HG02885 (cell line): Measurements from ENCODE around the gene HSPA14.
"Not testable (repeated sequence)": the region's sequence is repeated elsewhere in the genome, so short reads cannot be mapped to it uniquely, and the experiment has no call there.

ENCODE experiments used
- ATAC-seq: cut with Tn5 transposase; IDR thresholded peaks from one replicate; pipeline ENCODE4 v1.9.1; 2021; ENCODE audit warnings: mild to moderate bottlenecking; ENCODE audit not compliant: unreplicated experiment, poor library complexity

Gene HSPA14

DNA sequence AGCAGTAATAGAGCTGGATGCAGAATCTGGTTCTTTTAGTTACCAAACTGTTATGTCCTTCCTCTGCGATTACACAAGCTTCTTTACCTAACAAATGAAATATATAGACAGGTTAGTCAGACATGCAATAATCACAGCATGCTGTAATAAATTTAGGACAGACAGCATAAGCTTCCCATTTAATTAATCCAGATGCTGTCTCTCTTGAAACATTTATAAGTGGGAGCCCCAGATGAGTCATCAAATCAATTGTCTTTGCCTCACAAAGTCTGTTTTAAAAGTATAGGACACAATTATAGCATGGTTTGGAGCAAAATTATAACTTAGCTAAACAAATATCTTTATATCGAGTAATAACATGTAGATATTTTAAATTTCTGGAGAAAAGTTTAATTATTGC lies 1.9 kb upstream of the HSPA14 start:
- no peak for ATAC-seq

DNA sequence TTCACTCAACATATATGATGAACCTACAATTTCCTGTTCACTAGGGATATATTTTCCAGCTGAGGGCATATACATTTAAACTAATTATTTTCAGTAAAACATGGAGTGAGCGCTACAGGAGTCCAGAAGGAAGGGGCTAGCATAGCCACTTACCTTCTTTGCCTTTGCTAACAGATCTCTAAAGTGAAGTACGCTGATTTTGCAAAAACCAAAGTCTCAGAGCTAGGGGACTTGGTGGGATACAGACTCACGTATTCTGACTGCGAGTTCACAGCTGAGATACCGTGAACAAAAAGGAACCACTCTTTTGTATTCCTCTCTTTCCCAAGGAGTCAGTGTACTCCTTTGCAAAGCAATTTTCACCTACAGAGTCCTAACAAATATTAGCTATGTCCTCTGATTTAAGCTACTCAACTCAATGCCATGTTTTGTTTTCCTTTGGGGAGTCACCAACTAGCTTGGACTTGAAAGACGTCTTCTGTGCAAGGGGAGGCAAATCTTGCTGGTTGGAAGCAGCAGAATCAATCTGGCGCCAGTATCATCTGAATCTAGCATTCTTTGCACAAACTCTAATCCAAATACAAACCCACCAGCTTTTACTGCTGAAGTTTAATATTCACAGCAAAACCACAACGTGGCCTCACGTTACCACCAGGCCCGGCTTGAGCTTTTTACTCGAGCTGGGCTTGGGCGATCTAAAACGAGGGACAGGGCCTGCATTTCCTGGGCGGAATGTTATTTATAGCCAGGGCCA lies 926 bp upstream of the HSPA14 start:
- ATAC-seq, result no peak

DNA sequence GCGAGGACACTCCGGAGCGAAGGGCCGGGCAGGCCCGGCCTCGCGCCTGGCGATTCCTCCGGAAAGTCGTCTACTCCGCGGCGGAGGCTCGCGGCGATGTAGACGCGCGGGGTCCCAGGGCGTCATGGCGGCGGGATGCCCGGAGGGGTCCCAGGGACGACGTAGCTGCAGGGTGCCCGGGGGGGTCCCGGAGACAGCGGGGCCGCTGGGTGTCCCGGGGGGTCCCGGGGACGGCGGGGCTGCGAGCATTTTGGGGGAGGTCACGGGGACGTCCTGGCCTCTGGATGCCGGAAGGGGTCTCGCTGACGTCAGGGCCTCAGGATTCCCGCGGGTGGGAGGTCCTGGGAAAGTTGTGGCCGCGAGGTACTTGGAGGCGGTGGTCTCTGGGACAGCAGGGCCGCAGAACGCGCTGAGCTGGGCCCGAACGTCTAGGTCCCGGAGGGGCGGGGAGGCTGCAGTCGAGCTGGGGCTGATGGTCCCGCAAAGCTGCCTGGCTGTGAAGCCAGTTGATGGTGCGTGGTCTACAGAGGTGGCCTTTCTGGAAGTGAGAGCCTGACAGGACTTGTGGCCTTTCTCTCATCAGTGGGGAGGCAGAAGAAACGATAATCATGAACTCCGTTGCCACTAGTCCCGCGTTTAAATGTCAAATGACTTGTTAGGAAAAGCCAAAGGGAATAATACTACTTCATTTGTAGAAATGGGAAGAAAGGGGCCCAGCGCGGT lies 637 bp downstream of the HSPA14 start:
- no peak for ATAC-seq

DNA sequence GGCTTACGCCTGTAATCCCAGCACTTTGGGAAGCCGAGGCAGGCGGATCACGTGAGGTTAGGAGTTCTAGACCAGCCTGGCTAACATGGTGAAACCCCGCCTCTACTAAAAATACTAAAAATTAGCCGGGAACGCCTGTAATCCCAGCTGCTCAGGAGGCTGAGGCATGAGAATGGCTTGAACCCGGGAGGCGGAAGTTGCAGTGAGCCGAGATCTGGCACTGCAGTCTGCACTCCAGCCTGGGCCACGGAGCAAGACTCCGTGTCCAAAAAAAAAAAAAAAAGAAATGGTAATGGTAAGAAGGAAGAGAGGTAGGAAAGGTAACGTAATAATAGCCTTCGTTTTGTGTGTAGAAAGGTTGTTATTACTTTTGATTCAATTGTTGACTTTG lies 1.2 kb downstream of the HSPA14 start:
- no peak for ATAC-seq

DNA sequence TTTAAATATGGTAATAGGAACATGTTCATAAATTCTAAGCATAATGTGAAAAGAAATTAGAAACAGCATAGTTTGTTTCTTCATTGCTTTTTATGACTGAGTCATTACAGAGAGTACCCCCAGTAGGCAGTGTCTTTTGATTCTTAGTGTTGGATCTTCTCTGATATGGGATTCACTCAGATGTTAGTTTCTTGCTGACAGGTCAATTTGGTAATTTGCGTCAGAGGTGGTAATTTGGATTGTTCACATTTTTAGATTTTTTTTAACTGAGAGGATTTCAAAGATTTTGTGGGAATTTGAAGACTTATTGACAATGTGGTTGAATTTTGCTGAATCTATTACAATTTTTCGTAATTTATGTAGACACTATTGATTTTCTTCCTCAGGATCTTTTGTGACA lies 2.1 kb downstream of the HSPA14 start:
- no peak for ATAC-seq

DNA sequence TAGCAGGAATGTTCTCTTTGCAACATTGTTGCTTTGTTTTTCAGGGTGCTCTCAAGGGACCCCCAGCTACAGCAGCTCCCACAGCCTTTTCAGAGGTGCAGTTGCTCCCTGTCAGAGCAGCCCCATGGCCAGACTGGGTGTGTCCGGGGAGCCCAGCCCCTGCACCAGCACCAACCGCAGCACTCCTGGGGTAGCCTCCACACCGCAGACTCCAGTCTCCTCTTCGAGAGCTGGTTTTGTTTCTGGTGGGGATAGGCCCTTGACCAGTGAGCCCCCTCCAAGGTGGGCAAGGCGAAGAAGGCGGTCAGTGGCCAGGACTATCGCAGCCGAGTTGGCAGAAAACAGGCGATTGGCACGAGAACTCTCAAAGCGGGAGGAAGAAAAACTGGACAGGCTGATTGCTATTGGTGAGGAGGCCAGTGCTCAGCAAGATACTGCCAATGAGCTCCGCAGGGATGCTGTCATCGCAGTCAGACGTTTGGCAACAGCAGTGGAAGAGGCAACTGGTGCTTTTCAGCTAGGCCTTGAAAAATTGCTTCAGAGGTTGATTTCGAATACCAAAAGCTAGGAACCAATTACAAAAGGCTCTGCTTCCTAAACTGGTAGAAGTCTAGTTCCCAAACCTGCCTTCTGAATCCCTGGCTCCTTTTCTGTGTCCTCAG lies 5.4 kb downstream of the HSPA14 start:
- ATAC-seq, result no peak

DNA sequence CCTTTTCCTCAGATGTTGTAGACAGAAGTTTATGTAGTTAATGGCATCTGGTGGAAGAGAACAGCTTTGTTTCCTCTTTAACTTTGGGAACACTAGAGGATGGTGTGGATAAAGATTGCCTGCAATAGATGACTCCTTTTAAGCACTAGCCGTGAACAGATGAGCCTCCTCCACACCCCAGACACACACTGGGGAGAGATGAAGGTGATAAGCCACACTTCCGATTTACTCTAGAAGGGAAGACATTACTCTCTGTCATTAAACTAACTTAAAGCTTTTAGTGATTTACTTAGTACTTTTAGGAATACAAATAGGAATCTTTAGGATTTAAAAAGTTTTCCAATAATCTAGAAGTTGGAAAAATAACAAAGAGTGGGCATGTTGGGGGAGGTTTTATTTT lies 6.8 kb downstream of the HSPA14 start:
- ATAC-seq, result no peak

DNA sequence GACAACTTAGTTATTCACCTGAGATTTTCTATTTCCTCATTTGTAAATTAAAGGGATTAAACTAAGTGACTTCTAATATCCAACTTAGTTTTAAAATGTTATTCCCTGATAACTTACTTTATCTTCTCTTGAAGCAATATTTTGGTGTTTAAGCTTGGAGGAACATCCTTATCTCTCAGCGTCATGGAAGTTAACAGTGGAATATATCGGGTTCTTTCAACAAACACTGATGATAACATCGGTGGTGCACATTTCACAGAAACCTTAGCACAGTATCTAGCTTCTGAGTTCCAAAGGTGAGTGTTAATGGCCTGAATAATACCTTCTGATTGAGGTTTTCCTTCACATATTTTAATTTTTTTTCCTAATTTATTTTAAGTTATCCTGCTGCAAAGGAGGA lies 14.1 kb downstream of the HSPA14 start:
- ATAC-seq, result no peak

DNA sequence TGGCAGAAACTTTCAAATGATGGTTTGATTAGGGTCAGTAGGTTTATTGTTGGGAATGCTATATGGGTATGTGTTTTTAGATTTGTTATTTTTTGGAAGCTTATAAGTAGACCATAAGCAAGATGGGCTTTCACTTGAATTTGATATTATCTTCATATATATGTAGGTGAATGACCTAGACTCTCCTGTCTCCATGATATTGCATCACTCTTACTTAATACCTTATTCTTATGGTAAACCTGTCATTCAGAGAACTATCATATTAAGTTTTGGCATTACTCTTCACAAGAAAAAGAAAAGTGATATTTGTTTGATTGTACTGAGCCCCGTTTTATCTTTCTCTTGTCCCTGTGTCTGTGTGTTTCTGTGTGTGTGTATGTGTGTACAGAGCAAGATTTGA lies 17.3 kb downstream of the HSPA14 start:
- ATAC-seq, result no peak

DNA sequence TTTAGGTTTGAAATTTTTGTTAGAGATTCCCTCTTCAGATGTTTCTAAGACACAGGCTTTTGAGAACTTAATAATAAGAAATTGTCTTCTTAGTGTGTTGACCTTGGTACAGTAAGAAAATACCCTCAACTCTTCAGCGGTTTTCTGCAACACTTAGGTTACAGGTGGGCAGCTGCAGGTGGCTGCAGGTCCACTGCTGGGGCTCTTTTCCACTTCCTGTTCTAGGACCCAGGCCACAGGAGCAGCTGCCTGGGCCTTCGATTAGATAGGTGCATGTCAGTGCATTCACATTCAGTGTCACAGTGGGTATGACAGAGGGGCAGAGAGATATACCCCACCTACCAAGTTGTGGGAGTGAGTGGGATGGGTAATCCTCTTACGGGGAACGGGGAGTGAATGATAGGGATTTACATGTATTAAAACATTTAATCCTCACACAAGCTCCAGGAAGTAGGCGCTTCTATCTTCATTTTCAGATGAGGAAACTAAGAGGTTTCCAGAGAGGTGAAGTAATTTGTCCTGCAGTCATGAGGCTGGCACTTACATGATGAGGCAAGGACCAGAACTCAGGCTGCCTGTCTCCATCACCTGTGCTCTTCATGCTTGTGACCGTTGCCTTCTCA lies 20.3 kb downstream of the HSPA14 start:
- no peak for ATAC-seq

DNA sequence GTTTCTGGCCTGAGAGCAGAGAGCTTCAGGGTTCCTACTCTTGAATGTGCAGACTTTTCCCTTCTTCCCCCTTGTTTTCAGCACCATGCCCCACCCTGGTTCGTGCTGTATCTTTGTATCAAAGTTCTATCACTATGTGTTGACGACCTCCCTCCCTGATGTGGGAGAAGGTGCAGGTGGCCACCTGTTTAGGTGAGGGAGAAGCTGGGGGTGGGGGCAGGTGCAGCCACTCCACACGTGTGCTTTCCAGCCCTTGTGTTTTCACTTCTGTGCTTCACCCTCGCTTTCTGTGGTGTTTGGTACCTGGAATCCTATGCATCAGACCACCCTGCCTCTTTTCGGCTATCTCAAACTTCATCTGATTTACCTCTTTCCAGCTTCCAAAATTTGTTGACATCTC lies 20.9 kb downstream of the HSPA14 start:
- ATAC-seq, result no peak

DNA sequence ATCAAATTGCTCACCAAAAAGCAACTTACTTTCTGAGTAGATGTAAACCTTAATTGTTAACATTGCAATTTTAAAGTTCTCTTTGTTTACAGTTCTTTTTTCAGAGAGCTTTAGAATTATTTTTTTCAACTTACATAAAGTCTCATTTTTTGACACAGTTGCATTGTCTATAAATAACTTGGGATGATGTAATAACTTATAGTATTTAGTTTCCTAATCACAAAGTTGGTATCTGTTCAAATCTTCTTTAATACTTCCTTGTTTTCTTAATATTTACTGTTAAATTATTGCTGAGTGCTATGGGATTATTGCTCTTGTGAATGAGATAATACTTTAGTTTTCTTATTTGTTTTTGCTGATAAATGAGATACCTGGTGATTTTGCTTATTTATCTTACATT lies 21.7 kb downstream of the HSPA14 start:
- ATAC-seq, result no peak

DNA sequence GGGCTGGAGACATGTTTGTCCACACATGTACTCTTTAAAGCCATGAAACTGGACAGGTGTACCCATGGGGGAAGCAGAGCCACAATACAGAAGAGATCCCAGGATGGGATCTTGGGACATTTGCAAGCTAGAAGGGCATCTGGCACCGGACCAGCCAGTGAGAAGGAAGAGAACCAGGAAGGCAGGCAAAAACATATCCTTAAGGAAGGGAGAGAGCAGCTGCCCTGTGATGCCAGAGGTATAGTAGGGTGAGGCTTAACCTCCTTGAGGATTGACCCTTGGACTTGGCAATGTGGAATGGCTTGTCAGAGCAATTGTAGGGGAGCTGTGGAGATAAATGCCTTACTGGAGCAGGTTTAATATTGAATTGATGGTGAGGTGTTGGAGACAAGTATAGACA lies 22.7 kb downstream of the HSPA14 start:
- ATAC-seq, result no peak

DNA sequence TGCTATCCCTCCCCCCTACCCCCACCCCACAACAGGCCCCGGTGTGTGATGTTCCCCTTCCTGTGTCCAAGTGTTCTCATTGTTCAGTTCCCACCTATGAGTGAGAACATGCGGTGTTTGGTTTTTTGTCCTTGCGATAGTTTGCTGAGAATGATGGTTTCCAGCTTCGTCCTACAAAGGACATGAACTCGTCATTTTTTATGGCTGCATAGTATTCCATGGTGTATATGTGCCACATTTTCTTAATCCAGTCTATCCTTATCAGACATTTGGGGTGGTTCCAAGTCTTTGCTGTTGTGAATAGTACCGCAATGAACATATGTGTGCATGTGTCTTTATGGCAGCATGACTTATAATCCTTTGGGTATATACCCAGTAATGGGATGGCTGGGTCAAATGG lies 26.4 kb downstream of the HSPA14 start:
- not testable (repeated sequence) for ATAC-seq

DNA sequence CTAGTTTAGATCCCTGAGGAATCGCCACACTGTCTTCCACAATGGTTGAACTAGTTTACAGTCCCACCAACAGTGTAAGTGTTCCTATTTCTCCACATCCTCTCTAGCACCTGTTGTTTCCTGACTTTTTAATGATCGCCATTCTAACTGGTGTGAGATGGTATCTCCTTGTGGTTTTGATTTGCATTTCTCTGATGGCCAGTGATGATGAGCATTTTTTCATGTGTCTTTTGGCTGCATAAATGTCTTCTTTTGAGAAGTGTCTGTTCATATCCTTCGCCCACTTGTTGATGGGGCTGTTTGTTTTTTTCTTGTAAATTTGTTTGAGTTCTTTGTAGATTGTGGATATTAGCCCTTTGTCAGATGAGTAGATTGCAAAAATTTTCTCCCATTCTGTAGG lies 26.8 kb downstream of the HSPA14 start:
- not testable (repeated sequence) for ATAC-seq

DNA sequence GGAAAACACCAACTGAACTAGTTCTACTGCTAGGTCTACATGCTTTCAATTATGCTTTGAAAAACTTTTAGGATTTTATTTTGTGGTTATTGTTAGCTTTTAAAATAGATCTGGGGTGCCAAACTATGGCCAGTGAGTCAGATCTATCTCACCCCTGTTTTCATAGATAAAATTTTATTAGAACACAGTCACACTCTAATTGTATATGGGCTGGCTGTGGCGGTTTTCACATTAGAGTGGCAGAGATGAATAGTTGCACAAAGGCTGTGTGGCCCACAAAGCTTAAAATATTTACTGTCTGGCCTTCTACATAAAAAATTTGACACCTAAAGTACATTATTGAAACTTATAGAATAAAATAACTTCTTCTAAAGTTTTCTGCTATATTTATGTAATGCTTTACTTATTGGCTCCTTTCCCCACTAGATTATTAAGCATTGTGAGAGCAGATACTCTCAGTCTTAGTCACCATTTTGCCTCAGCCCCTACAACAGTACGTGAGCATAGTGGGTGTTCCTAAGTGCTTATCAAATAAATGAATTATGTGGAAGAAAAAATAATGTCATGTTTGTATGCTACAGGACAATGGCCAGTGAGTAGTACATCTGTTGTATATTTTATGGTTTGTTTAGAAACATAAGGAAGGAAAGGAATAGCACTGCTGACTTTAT lies 35.1 kb downstream of the HSPA14 start:
- ATAC-seq, result peak; percentile 57

DNA sequence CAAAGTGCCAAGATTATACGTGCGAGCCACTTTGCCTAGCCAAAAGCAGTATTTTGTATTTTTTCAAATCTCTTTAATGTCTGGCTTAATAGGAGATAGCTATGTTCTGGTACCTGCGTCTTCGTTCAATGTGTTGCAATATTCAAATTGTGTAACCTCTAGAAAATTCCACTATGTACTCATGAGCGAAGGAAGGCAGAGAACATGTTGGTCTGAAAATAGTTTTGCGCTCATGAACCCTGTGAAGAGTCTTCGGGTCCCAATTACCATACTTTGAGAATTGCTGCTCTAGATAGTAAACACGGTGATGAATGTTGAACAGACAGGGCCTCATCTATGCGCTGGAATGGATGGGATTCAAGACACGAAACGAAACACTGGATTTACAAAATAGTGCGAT lies 37.8 kb downstream of the HSPA14 start:
- no peak for ATAC-seq

DNA sequence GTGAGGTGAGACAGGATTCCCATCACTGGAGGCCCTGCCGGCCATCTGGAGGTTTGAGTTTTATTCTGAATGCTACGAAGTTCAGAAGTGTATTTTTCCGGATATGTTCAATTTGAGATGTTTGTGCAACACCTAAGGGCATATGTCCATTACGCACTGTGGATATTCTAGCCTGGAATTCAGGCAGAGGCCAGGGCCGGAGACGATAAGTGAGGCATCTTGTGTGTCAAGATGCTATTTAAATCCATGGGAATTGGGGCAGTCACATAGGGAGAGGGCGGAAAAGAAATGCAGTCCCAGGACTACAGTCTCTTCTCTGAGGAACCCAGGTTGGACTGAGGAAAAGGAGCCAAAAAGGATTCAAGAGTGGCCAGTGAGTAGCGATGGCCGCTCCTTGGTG lies 38.7 kb downstream of the HSPA14 start:
- ATAC-seq, result no peak

DNA sequence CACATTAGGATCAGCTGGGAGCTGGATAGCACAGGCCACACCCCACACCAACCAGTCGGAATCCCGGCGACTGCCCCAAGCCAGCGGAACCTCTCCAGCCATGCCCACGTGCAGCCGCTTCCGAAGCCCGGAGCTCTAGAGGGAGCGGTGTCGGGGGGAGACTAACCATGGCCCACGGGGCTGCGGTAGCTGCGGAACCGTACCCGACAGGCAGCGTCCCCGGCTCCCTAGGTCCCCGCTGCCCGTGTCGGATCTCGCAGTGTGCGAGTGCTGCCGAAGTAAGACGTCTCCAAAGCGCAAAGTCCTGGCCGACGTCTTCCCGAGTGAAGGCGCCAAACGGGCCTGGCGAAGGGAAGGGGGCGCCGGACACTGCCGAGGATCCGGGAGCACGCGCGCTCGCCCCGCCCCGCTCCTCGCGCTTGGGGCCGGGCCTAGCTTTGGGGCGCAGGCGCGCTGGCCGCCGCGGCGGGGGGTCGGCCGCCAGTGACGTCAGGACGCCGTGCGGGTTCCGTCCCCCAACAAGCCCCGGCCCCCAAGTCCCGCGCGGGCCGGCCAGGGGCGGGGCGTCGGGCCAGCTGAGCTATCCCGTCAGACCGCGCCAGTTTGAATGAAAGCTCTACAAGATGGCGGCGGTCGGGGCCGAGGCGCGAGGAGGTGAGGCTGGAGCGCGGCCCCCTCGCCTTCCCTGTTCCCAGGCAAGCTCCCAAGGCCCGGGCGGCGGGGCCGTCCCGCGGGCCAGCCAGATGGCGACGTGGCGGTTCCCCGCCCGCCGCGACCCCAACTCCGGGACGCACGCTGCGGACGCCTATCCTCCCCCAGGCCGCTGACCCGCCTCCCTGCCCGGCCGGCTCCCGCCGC lies 40.4 kb downstream of the HSPA14 start, which contains the start of gene SUV39H2:
SUV39H2 (plus strand) TSS at position 601 of the 858 bp plus-strand sequence; CDS start at position 624, 23 bp downstream.
- ATAC-seq, result peak; percentile 92
